ENCODE measurements around the gene LAMC3. TPM values are rescaled to one million over a fixed set of nuclear protein-coding genes. Genes with fewer than 3 reads are reported as not detected.

The LAMC3 gene
- polyA plus RNA-seq, 1 donor from 2014 or later: 0.04 TPM

DNA sequence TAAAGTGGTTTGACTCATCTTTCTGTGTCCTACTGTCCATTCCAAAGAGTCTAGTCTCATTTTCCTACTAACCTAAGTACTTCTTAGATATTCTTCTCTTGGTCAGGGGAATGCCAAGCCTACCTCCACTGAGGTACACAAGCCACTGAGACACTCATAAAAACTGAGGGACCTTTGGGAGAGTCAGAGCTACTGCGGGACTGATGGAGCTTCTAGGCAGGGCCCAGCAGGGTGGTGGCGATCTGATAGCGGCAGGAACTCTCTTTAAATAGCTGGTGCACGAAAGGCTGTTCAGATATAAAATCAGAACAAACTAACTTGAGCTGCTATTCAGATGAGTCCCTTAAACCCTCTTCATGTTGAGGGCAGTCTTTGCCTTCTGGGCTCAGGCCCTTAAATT lies 131.1 kb downstream of the LAMC3 start:
- Histone ChIP-seq H3F3A (ENCODE audit: insufficient read depth, low read length, poor library complexity, severe bottlenecking) (no peaks in the 10 kb centered on the region), H3K9me2 (ENCODE audit: insufficient read depth, low read length) (no peaks in the 10 kb centered on the region), H3K4me3 (ENCODE audit: low read length) (no peak overlapping the region), H3K79me2 (replicated peaks; ENCODE audit: insufficient read depth, low read length) (no peaks in the 10 kb centered on the region), H4K20me1 (ENCODE audit: insufficient read depth) (no peaks in the 10 kb centered on the region), H3K4me2 (ENCODE audit: low read length) (no peak overlapping the region), H3K9me3 (ENCODE audit: low read length) (no peaks in the 10 kb centered on the region), H3K36me3 (ENCODE audit: insufficient read depth, low read length) (peaks cover 7% of the 10 kb centered on the region), H3K27me3 (ENCODE audit: insufficient read depth, low read depth, low read length) (no peaks in the 10 kb centered on the region), H2AFZ (ENCODE audit: low read depth, low read length) (no peak overlapping the region), H3K27ac (ENCODE audit: low read length) (no peak overlapping the region), H3K9ac (ENCODE audit: low read length) (no peak overlapping the region)
- TF ChIP-seq RAD21 (conservative IDR thresholded peaks at IDR 0.05): no peak
- TF ChIP-seq EP300 (conservative IDR thresholded peaks at IDR 0.05; ENCODE audit: poor library complexity, severe bottlenecking): no peak
- no peak for TF ChIP-seq POLR2AphosphoS5 (IDR thresholded peaks at IDR 0.05)
- TF ChIP-seq SMC3 (conservative IDR thresholded peaks at IDR 0.05; ENCODE audit: poor library complexity): no peak
- TF ChIP-seq TAF1 (IDR thresholded peaks at IDR 0.05; ENCODE audit: low read depth): no peak
- TF ChIP-seq, protein P1, sequence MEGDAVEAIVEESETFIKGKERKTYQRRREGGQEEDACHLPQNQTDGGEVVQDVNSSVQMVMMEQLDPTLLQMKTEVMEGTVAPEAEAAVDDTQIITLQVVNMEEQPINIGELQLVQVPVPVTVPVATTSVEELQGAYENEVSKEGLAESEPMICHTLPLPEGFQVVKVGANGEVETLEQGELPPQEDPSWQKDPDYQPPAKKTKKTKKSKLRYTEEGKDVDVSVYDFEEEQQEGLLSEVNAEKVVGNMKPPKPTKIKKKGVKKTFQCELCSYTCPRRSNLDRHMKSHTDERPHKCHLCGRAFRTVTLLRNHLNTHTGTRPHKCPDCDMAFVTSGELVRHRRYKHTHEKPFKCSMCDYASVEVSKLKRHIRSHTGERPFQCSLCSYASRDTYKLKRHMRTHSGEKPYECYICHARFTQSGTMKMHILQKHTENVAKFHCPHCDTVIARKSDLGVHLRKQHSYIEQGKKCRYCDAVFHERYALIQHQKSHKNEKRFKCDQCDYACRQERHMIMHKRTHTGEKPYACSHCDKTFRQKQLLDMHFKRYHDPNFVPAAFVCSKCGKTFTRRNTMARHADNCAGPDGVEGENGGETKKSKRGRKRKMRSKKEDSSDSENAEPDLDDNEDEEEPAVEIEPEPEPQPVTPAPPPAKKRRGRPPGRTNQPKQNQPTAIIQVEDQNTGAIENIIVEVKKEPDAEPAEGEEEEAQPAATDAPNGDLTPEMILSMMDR (IDR thresholded peaks at IDR 0.05; ENCODE audit: poor library complexity, severe bottlenecking): no peak
- no peak for TF ChIP-seq EZH2 (IDR thresholded peaks at IDR 0.05; ENCODE audit: borderline replicate concordance, insufficient read depth, low read length, poor library complexity, severe bottlenecking)
- TF ChIP-seq MXI1 (conservative IDR thresholded peaks at IDR 0.05; ENCODE audit: poor library complexity, severe bottlenecking): no peak

DNA sequence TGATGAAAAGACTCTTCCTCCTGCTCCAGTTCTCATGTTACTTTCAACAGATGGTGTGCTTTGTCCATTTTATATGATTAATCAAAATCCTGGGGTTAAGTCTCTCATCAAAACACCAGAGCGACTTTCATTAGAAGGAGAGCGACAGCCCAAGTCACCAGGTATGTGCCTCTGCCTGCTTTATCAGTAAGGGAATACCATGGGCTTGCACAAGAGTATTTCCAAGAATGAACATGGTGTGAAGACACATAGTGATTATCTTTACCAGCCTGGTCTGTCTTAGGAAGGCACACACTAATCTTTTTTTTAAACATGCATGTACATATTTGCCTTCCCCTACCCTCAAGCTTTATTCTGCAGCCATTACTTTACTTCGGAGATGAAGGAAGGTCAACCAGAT lies 131.6 kb downstream of the LAMC3 start:
- Histone ChIP-seq H3K27me3 (ENCODE audit: insufficient read depth, low read depth, low read length) (no peaks in the 10 kb centered on the region), H3K4me2 (ENCODE audit: low read length) (no peak overlapping the region), H4K20me1 (ENCODE audit: insufficient read depth) (no peaks in the 10 kb centered on the region), H3F3A (ENCODE audit: insufficient read depth, low read length, poor library complexity, severe bottlenecking) (no peaks in the 10 kb centered on the region), H3K9ac (ENCODE audit: low read length) (no peak overlapping the region), H3K27ac (ENCODE audit: low read length) (no peak overlapping the region), H3K9me3 (ENCODE audit: low read length) (no peaks in the 10 kb centered on the region), H3K9me2 (ENCODE audit: insufficient read depth, low read length) (no peaks in the 10 kb centered on the region), H2AFZ (ENCODE audit: low read depth, low read length) (no peak overlapping the region), H3K36me3 (ENCODE audit: insufficient read depth, low read length) (peaks cover 7% of the 10 kb centered on the region), H3K4me3 (ENCODE audit: low read length) (no peak overlapping the region), H3K79me2 (replicated peaks; ENCODE audit: insufficient read depth, low read length) (no peaks in the 10 kb centered on the region)
- TF ChIP-seq, protein P2, sequence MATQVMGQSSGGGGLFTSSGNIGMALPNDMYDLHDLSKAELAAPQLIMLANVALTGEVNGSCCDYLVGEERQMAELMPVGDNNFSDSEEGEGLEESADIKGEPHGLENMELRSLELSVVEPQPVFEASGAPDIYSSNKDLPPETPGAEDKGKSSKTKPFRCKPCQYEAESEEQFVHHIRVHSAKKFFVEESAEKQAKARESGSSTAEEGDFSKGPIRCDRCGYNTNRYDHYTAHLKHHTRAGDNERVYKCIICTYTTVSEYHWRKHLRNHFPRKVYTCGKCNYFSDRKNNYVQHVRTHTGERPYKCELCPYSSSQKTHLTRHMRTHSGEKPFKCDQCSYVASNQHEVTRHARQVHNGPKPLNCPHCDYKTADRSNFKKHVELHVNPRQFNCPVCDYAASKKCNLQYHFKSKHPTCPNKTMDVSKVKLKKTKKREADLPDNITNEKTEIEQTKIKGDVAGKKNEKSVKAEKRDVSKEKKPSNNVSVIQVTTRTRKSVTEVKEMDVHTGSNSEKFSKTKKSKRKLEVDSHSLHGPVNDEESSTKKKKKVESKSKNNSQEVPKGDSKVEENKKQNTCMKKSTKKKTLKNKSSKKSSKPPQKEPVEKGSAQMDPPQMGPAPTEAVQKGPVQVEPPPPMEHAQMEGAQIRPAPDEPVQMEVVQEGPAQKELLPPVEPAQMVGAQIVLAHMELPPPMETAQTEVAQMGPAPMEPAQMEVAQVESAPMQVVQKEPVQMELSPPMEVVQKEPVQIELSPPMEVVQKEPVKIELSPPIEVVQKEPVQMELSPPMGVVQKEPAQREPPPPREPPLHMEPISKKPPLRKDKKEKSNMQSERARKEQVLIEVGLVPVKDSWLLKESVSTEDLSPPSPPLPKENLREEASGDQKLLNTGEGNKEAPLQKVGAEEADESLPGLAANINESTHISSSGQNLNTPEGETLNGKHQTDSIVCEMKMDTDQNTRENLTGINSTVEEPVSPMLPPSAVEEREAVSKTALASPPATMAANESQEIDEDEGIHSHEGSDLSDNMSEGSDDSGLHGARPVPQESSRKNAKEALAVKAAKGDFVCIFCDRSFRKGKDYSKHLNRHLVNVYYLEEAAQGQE (IDR thresholded peaks at IDR 0.05; ENCODE audit: borderline replicate concordance): no peak
- TF ChIP-seq EZH2 (IDR thresholded peaks at IDR 0.05; ENCODE audit: borderline replicate concordance, insufficient read depth, low read length, poor library complexity, severe bottlenecking) (no peak), SMC3 (conservative IDR thresholded peaks at IDR 0.05; ENCODE audit: poor library complexity) (no peak), RAD21 (conservative IDR thresholded peaks at IDR 0.05) (no peak)

DNA sequence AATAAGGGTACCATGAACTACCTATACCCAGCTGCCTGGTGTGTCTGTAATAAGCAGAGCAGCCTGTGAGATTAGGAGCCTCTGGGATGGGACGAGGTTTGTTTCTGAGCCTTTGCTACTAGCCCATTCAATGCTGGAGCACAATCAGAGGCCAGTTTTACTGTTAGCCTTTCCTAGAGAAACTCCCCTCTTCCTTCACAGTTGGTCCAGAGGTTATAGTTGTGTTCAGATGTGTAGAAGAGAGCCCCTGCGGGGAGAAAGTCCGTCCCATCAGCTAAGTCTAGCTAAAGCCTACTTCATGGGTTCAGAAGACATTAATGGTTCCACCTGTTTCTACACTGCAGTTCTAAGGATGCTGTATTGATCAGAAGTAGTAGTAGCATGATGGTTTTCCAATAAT lies 133.2 kb downstream of the LAMC3 start:
- Histone ChIP-seq H3K27me3 (ENCODE audit: insufficient read depth, low read depth, low read length) (no peaks in the 10 kb centered on the region), H3K4me3 (ENCODE audit: low read length) (no peak overlapping the region), H3K4me2 (ENCODE audit: low read length) (no peak overlapping the region), H2AFZ (ENCODE audit: low read depth, low read length) (no peak overlapping the region), H3K36me3 (ENCODE audit: insufficient read depth, low read length) (peaks cover 7% of the 10 kb centered on the region), H4K20me1 (ENCODE audit: insufficient read depth) (no peaks in the 10 kb centered on the region), H3K79me2 (replicated peaks; ENCODE audit: insufficient read depth, low read length) (no peaks in the 10 kb centered on the region), H3K27ac (ENCODE audit: low read length) (no peak overlapping the region), H3K9me3 (ENCODE audit: low read length) (no peaks in the 10 kb centered on the region), H3K9me2 (ENCODE audit: insufficient read depth, low read length) (no peaks in the 10 kb centered on the region), H3K9ac (ENCODE audit: low read length) (no peak overlapping the region), H3F3A (ENCODE audit: insufficient read depth, low read length, poor library complexity, severe bottlenecking) (no peaks in the 10 kb centered on the region)
- TF ChIP-seq SMC3 (conservative IDR thresholded peaks at IDR 0.05; ENCODE audit: poor library complexity) (no peak), POLR2AphosphoS5 (IDR thresholded peaks at IDR 0.05) (no peak), TAF1 (IDR thresholded peaks at IDR 0.05; ENCODE audit: low read depth) (no peak)

Small RNA genes within 50 kb of the gene (small RNA-seq; reads per million reads assigned to genes)
- gene RF00322 (0 reads per million in 3 experiments), gene RNU6-881P (0 reads per million in 3 experiments)

Other genes with a start within 250 kb of the LAMC3 start
- 18.5 and 24.0 TPM in 2 replicates for gene ABL1, start 173.9 kb upstream of the LAMC3 start, polyA plus RNA-seq
- gene QRFP, start 112.4 kb upstream of the LAMC3 start, polyA plus RNA-seq: not detected in 2 replicates
- 1.6 and 2.7 TPM in 2 replicates for gene FIBCD1, start 69.9 kb upstream of the LAMC3 start, polyA plus RNA-seq
- 3.4 TPM in 2 replicates for gene AIF1L, start 87.4 kb downstream of the LAMC3 start, polyA plus RNA-seq
- gene NUP214, start 116.4 kb downstream of the LAMC3 start, polyA plus RNA-seq: 10.5 and 15.0 TPM in 2 replicates

All from neural cell (in vitro differentiated cells).